ENCODE measurements around the gene CEMP1.
"Not testable (repeated sequence)": the region's sequence is repeated elsewhere in the genome, so short reads cannot be mapped to it uniquely, and the experiment has no call there.

Gene CEMP1, protein sequence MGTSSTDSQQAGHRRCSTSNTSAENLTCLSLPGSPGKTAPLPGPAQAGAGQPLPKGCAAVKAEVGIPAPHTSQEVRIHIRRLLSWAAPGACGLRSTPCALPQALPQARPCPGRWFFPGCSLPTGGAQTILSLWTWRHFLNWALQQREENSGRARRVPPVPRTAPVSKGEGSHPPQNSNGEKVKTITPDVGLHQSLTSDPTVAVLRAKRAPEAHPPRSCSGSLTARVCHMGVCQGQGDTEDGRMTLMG

DNA sequence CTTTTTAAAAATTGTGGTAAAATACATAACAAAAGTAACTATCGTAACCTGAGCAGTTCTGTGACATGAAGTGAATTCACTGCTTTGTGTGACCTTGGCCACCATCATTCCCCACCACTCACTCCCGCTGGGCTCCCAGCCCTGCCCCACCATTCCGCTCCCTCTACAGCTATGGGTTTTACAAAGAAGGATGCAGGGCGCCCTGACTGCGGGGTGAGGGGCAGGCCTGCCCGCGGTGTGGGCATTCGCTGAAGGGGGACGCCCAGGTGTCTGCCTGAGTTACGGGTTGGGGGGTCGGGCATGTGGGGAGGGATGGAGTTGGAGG lies at the start of gene CEMP1:
Gene CEMP1, minus strand, starts transcription at position 38 of the 325 bp plus-strand sequence. CDS start 335 bp downstream, outside the sequence.
- no peak for DNase-seq (ENCODE audit: low spot score)

DNA sequence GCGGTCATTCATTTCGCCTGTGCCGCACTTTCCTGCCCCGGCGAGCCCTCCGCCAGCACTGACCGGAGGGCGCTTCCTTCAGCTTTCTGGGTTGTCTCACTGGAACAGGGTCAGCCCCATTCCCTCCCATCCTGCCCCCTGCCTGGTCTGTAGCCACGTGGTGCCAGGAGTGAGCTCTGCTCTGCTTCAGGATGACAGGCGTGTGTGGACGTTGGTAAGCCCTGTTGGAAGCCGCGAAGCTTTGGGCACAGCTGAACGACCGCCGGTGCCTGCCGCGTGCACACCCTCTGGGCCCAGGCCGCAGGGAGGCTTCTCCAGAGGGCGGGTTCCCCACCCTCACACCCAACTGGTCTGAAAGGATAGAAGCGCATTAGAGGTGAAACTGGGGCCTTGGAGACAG lies 49.6 kb upstream of the CEMP1 start:
- not testable (repeated sequence) for DNase-seq (ENCODE audit: low spot score)

DNA sequence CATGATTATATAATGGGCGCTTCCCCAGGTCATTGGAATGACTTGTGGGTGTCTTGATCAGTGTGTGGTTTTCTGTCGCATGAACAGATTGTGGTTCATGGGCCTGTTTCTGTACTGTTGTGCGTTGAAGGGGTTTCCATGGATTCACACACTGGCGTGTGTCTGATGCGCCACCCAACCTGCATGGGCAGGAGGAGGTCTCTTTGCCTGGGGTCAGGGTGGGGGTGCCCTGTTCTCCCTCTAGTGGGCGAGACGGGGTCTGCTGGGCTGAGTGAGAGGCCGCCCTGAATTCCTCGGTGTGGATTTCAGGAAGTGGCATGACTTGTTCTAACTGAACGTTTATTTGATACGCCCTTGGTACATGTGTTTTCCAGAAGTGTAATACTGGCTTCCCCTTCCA lies 48.9 kb upstream of the CEMP1 start:
- not testable (repeated sequence) for DNase-seq (ENCODE audit: low spot score)

DNA sequence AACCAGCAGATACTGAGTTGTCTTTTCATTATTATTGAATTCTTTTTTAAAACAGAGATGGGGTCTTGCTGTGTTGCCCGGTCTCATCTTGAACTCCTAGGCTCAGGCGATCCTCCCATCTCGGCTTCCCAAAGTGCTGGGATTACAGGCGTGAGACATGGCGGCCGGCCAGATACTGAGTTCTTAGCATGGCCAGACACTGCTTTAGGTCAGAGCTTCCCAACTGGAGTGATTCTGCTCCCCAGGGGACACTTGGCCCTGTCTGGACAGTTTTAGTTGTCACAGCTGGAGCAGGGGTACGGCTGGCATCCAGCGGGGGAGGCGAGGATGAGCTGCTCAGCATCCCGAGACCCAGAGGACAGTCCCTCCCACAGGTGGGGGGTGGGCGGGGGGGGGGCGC lies 47.7 kb upstream of the CEMP1 start:
- DNase-seq (ENCODE audit: low spot score) = not testable (repeated sequence)

DNA sequence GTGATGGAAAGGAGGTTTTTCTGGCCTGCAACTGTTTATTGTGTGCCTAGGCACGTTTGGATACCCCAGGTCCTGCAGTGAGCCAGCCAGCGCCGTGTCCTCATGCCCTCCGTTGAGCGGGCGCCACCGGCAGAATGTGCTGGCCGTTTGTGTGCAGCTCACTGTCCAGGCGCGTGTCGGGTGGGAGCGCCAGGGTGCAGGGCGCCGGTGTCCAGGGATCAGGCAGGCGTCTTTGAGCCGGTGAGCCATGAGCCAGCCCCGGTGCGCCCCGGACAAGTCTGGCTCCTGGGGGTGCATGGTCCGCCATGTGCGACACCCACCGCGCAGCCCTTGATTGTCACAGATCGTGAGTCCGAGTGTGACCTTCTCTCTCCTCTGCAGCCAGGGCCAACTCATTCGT lies 45.8 kb upstream of the CEMP1 start:
- DNase-seq (ENCODE audit: low spot score) = not testable (repeated sequence)

DNA sequence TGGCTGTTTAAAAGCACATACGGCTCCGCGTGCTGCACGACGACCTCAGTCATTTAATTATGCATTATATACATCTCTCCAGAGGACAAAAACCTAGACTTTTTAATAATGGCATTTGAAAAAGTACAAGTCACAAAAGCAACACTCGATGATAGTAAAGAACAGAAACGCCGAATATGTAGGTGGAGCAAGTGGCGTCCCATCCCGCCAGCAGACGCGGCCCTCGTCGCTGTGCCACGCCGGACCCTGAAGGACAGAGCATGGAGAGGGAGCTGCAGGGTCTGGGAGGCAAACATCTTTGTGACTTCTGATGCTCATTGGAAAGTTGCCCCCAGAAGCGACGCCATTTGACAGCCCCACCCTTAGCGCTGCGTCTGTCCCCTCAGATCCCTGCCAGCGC lies 44.6 kb upstream of the CEMP1 start:
- DNase-seq (ENCODE audit: low spot score) = not testable (repeated sequence)

DNA sequence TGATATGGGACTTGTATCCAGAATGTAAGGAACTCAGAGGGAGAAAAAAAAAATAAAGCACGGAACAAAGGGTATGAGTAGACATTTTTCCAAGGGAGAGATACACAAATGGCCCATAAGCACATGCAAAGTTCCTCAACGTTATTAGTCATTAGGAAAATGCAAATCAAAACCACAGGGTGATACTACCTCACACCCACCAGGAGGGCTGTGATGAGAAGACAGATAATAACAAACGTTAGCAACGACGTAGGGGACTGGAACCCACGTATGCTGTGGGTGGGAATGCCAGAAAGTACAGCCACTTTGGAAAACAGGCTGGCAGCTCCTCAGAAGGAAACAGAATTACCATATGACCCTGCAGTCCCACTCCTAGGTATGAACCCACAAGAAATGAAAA lies 41.5 kb upstream of the CEMP1 start:
- DNase-seq (ENCODE audit: low spot score) = not testable (repeated sequence)

DNA sequence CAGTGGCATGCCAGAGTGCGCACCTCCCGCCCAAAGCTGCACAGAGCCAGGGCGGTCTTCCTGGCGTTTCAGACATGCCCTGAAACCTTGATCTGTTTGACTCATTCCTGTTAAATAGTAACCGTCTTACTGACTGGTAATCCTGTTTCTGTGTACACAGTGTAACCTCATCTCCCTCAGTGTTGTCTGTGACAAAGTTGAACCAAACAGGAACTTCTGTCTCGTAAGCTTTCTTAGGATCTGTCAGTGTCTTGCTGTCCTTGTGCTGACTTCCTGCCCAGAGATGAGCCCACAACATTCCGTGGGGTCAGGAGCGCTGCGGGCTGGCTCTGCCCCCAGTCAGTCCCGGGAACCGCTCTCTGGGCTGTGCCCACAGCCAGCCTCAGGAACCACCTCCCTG lies 37.4 kb upstream of the CEMP1 start:
- not testable (repeated sequence) for DNase-seq (ENCODE audit: low spot score)

DNA sequence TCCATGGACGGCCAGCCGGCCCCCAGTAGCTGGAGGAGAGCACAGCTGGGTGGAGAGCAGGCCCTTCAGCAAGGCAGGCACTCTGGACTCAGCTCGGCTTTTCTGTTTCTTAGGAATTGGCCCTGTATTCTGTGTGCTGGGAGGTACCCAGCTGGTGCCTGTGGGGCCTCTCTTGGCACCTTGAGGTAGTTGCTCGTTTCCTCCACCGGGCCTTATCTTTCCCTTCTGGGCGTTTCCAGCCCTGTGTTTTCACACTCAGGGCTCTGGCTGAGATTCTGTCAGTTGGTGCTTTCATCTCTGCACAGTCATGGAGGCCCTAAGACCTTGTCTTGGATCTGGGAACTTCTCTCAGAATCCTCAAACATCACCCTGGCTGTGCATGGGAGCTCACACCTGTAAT lies 36.3 kb upstream of the CEMP1 start:
- not testable (repeated sequence) for DNase-seq (ENCODE audit: low spot score)

DNA sequence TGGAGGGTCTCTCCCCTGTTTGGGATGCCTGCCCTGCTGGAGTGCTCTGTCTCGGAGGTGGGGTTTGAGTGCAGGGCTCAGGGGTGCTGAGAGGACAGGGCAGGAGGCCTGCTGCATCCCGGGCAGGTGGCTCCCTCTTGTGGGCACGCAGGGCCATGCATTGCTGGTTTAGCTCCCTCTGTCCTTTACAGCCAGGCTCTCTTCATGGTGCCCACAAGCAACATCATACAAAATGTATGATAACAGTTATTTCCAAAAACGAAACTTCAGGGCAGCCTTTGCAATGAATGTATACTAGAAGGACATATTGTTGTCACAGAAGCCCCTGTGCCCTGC lies 29.6 kb upstream of the CEMP1 start:
- not testable (repeated sequence) for DNase-seq (ENCODE audit: low spot score)

DNA sequence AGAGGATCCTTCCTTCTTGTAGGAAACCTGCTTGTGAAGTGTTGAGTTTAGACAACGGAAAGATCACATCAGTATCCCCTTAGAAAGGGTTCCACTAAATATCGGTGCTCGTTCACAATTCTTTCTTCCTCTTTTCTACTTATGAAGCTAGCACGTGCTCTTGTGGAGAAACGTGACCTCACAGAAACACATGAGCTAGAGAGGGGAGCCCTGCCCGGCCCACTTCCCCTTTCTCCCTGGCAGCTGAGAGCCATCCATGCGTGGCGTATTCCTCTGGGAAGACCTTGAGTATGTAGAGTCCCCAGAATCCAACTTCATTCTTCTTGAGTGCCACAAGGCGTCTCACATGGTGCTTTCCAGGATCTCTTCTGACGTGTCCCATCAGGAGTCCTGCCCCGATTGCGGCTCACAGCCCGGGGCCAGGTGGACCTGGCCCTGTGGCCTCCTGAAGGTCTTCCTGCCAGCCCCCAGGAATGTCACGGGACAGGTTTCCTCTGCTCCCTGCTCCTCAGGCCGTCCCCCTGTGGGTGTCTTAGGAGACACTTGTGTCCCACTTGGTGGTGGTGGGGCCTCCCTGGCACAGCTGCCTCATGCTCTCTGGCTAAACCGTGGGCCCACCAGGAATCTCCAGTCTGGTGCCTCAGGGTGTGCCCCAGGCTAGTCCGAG lies 29.1 kb upstream of the CEMP1 start:
- not testable (repeated sequence) for DNase-seq (ENCODE audit: low spot score)

DNA sequence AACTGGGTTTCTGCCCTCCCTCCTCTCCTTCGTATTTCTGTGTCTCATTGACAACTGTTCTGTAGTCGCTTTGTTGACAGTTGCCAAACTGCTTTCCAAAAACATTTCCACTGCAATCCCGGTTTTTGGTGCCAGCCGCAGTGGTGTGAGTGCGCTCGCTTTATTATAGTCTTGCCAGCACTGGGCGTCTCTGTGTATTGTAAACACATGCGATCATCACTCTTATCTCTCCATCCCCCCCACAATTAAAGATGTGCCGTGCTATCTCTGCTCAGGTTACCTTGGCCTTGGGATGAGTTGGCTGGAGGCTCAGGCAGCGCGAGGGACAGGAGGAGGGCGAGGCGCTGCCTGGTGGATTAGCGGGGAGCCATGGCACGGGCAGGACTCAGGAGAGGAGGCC lies 25.9 kb upstream of the CEMP1 start:
- not testable (repeated sequence) for DNase-seq (ENCODE audit: low spot score)

DNA sequence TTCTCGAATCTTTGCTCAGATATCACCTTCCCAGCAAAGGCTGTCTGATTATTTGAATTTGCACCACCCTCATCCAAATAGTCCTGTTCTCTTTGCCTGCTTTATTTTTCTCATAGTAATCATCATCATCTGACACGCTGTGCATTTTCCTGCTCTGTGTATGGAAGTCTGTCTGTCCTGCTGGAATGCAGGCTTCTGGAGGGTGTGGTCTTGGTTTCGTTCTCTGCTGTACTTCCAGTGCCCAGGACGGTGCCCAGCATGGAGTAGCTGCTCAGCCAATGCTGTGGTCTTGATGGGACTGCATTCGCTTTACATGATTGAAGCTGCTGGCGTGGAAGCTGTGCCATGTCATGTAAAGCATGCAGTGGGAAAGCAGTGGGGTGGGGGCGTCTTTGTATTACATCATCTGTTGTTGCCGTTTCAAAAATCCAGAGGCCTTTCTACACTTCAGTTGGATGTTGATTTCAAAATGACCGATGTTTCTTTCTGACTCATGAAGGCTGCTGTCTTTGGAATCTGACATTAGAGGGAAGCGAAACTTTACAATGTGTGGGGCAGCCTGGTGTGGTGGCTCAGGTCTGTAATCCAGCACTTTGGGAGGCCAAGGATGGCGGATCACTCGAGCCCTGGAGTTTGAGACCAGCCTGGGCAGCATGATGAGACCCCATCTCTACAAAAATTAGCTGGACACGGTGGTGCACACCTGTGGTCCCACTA lies 23.7 kb upstream of the CEMP1 start:
- not testable (repeated sequence) for DNase-seq (ENCODE audit: low spot score)

DNA sequence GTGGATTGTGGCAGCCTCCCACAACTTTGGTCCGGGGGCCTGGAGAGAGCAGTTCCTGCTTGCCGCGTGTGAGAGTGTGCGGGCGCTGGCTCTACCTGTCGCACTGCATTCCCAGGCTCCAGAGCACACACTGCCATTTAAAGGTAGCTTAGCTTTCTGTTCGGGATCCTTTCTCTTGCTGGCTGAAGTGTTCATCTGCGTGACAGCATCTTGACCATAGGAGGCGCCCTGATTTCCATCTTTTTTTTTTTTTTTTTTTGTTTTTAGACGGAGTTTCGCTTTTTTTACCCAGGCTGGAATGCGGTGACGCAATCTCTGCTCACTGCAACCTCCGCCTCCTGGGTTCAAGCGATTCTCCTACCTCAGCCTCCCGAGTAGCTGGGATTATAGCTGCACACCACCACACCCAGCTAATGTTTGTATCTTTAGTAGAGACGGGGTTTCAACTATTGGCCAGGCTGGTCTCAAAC lies 20.2 kb upstream of the CEMP1 start:
- not testable (repeated sequence) for DNase-seq (ENCODE audit: low spot score)

DNA sequence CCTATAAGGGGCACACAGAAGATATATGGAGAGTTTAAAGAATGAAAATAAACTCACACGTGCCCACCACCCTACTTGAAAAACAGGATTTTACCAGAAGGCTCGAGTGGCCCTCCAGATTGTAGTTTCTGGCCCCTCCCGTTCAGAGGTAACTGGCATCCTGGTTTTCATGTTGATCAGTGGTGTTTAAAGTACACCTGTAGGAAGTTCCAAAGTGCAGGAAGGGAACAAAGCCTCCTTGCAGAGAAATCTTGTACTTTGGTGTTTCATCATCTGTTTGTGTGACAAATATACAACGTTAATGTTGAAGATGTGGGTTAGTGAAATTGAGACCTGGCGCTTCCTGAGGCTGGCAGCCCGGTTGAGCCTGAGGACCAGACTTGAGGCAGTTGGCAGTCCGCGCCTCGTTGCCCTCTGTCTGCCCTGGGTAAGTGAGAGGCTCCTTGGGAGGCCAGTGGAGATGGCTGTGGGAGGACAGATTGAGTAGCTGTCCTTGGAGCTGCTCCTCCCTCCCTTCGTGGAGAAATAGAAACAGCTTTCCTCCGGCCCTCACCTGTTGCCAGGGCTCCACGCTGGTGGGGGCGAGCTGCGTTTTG lies 19.2 kb upstream of the CEMP1 start:
- not testable (repeated sequence) for DNase-seq (ENCODE audit: low spot score)

DNA sequence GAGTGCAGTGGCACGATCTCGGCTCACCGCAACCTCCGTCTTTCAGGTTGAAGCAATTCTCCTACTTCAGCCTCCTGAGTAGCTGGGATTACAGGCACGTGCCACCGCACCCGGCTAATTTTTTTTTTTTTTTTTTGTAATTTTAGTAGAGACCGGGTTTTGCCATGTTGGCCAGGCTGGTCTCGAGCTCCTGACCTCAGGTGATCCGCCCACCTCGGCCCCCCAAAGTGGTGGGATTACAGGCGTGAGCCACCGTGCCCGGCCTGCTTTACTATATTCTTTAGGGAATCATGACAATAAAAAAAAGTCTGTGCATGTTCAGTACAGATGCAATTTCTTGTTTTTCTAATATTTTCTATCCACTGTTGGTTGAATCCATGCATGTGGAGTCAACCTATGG lies 12.6 kb upstream of the CEMP1 start:
- not testable (repeated sequence) for DNase-seq (ENCODE audit: low spot score)

DNA sequence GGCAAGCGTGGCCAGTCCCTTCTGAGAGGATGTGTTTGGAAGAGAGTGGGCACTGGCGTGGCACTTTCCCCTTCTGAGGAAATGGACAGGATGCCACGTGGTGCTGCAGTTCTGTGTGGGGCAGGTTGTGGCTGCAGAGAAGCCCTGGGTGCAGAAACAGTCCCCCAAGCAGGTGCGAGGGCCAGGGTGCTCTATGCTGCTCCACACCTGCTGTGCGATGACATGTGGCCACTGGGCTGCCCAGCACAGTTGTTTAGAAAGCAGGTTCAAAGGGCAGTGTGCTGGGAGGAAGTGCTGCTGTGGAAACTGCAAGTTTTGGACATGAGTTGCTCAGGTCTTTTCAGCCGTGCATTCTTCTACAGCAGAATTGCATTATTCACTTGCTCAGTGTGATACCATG lies 10.2 kb upstream of the CEMP1 start:
- not testable (repeated sequence) for DNase-seq (ENCODE audit: low spot score)

DNA sequence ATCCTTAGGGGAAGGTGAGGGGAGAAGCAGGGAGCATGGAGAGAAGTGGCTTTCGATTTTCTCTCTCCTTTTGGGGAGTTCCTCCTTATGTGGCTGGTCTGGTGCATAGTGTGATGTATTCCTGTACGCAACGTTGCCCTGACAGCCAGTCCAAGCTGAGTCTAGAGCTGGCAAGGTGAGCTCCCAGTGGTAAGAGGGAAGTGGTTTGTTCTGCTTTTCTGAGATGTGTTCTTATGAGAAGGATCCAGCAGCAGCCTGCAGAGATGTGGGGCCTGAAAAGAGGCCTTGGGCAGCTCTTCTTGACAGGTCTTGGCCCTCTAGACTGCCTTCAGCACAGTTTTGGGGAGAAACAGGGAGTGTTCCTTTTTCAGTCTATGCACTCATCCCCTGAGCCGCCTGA lies 9.7 kb upstream of the CEMP1 start:
- DNase-seq (ENCODE audit: low spot score) = not testable (repeated sequence)

DNA sequence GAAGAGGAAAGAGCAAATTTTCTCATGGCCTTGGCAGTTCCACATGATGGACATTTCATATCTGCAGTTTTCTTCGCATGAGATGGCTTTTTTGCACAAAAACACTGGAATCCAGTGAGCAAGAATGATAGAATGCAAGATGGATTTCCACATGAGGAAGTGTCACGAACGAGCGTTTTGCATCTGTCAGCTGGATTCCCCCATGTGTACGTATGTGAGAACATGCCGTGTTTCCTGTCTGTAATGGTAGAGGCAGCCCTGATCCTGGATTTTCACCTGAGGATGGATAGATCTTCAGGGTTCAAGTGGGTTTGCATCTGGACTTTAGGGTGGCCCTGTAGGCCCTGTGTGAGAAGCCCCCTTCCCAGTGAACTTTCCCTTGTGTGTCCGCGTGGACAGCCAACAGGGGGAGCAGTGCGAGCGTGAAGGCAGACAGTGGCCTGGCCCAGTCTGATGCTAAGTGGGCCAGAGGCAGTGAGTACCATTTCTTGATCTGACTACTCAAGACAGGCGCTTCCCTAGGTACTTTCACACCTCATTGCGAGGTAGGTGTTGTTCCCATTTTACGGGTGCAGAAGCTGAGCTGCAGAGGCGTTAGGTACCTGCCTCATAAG lies 8.7 kb upstream of the CEMP1 start:
- DNase-seq (ENCODE audit: low spot score) = not testable (repeated sequence)

DNA sequence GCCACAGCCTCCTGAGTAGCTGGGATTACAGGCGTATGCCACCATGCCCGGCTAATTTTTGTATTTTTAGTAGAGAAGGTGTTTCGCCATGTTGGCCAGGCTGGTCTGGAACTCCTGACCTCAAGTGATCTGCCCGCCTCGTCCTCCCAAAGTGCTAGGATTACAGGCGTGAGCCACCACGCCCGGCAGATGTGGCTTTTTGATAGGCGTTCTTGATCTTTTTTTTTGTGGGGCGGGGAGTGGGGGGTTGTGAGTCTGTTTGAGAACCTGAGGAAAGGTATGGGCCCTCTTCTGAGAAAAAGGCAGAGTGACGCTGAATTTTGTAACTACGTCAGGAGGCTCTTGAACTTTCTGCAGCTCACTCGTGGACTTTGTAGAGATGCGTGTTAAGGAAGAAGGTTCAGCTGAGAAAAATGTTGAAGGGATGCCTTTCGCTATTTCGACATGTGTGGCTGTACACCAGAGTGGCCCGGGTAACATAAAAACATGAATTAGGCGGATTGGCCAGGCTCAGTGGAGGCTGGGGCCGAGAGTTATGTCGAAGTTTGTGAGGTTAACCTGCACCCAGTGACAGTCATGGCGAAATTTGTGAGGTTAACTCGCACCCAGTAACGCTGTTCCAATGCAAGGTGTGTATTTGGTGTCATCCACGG lies 8.1 kb upstream of the CEMP1 start:
- DNase-seq (ENCODE audit: low spot score) = not testable (repeated sequence)

DNA sequence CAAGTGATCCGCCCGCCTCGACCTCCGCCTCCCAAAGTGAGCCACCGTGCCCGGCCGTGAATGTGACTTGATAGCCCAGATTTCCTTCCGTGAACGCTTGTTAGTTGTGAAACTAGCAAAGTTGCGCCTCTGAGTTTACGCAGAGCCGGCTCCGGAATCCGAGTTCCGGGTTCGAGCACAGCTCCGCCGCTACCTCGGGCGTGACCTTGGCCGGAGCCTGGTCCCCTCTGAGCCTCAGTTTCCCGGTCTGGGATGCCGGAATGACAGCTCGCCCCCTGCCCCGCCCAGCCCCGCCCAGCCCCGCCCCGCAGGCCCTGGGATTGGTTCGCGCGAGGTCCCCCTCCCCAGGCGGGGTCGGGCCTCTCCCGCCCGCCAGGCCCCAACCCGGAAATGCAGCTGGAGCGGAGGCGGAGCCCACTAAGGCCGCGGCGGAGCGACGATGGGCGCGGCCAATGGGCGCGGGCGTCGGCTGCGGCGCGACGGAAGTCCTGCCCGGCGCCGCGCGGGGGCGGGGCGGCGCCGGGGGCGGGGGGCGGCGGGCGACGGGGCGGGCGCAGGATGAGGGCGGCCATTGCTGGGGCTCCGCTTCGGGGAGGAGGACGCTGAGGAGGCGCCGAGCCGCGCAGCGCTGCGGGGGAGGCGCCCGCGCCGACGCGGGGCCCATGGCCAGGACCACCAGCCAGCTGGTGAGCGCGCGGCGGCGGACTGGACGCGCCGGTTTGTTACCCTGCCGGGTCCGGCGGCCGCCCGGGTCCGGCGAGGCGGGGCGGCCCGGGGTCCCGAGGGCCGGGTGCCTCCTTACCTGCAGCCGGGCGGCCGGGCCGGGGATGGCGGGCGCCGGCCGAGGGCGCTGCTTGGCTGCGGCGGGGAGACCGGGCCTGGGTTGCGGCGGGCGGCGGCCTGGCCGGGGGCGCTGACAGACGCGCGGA lies 6.5 kb upstream of the CEMP1 start, which contains the start of gene PDPK1:
Gene PDPK1, plus strand, starts transcription at position 571 of the 929 bp plus-strand sequence. Its CDS starts 92 bp downstream, at position 663.
- peak; percentile 79 for DNase-seq (ENCODE audit: low spot score)

Measured in HuH-7.5 (cell line).